ENCODE data around the gene GSS. TPM values are rescaled to one million over a fixed set of nuclear protein-coding genes. Genes with fewer than 3 reads are reported as not detected.

GSS gene
- 100 to 1,000 TPM; 125 to 364 (median 129) TPM for total RNA-seq

GRCh38 chr20:34955231-34956040 is at the start of gene GSS, which contains the start of gene MYH7B:
Gene GSS (minus strand): TSS chr20:34955806. CDS start chr20:34951852, 3,954 bp downstream.
Gene MYH7B (plus strand): TSS chr20:34955868. CDS start chr20:34978006, 22,138 bp downstream.
- Histone ChIP-seq H3K4me3 (peak within 1 kb of the TSS; percentile 42 to 79 (median 63)), H3K36me3 (peaks cover 0 to 4% (median 0%) of the 10 kb centered on the region in 4 donors), H3K27ac (peak within 1 kb of the TSS; percentile 86 to 91 (median 90)), H3K4me1 (peaks cover 11 to 42% (median 14%) of the 10 kb centered on the region in 4 donors), H3K9me3 (no peaks in the 10 kb centered on the region), H3K27me3 (no peaks in the 10 kb centered on the region)
- DNase-seq, result peak; percentile 99
- WGBS, 2 donors (ENCODE audit: low coverage in 1 of 2), result 1% methylated on average over 60 of the region's 62 CpGs; no CpG with 5 or more reads in 1 of the 2 donors
- intact Hi-C loops (cut with DNase I; ENCODE audit: low total_unique reads) (loop anchor here (5.0 kb wide), 1 partner anchor 83 kb away; the partner anchor contains the start of gene GGT7), in situ Hi-C loops (cut with MboI; ENCODE audit: low pct_ligation_motif_present in 1 of 4, low pct_unique_long_range_greater_than_20kb in 1 of 4, low sequenced_read_pairs in 3 of 4) (loop anchor here in 3 of 4 donors (5.0 kb wide), 1 partner anchor 83 kb away; the partner anchor contains the start of gene GGT7 (in 3 of the 3))
- TF ChIP-seq CTCF (IDR thresholded peaks at IDR 0.05), result peak; percentile 35 to 84 (median 44)
- TF ChIP-seq POLR2A (IDR thresholded peaks at IDR 0.05), result peak; percentile 84
- no peak for TF ChIP-seq EP300 (IDR thresholded peaks at IDR 0.05; ENCODE audit: low read depth)
- peak; percentile 91 to 95 (median 93) for TF ChIP-seq POLR2AphosphoS5 (IDR thresholded peaks at IDR 0.05)

- TF ChIP-seq POLR2A (IDR thresholded peaks at IDR 0.05), result no peak
- no peak for TF ChIP-seq CTCF (IDR thresholded peaks at IDR 0.05)
- TF ChIP-seq POLR2AphosphoS5 (IDR thresholded peaks at IDR 0.05), result no peak
- TF ChIP-seq EP300 (IDR thresholded peaks at IDR 0.05; ENCODE audit: low read depth), result no peak
- H3K27ac ChIP-seq, result no peak overlapping the region
- no peaks in the 10 kb centered on the region for H3K4me1 ChIP-seq
- 95 to 100% methylated on average over 4 to 20 of the region's 20 CpGs for WGBS, 2 donors (ENCODE audit: low coverage in 1 of 2)
- H3K4me3 ChIP-seq, result no peak overlapping the region
- H3K36me3 ChIP-seq, result peaks cover 0 to 83% (median 37%) of the 10 kb centered on the region in 4 donors
- no peaks in the 10 kb centered on the region for H3K27me3 ChIP-seq
- H3K9me3 ChIP-seq, result no peaks in the 10 kb centered on the region
- intact Hi-C loops (cut with DNase I; ENCODE audit: low total_unique reads), result no loop called here
- in situ Hi-C loops (cut with MboI; ENCODE audit: low pct_ligation_motif_present in 1 of 4, low pct_unique_long_range_greater_than_20kb in 1 of 4, low sequenced_read_pairs in 3 of 4), result no loop called here
- peak; percentile 4 for DNase-seq
Observed at GRCh38 chr20:35004749-35005462, 49.3 kb upstream of the GSS start.

GRCh38 chr20:35004051-35004725 is 48.6 kb upstream of the GSS start:
- WGBS, 2 donors (ENCODE audit: low coverage in 1 of 2), result 91% methylated on average over 18 of the region's 18 CpGs; no CpG with 5 or more reads in 1 of the 2 donors
- no peaks in the 10 kb centered on the region for H3K27me3 ChIP-seq
- DNase-seq, result peak; percentile 3
- no peak overlapping the region for H3K27ac ChIP-seq
- no peaks in the 10 kb centered on the region for H3K4me1 ChIP-seq
- no peak for TF ChIP-seq POLR2AphosphoS5 (IDR thresholded peaks at IDR 0.05)
- TF ChIP-seq POLR2A (IDR thresholded peaks at IDR 0.05), result no peak
- no peak for TF ChIP-seq EP300 (IDR thresholded peaks at IDR 0.05; ENCODE audit: low read depth)
- TF ChIP-seq CTCF (IDR thresholded peaks at IDR 0.05), result no peak
- in situ Hi-C loops (cut with MboI; ENCODE audit: low pct_ligation_motif_present in 1 of 4, low pct_unique_long_range_greater_than_20kb in 1 of 4, low sequenced_read_pairs in 3 of 4) (no loop called here), intact Hi-C loops (cut with DNase I; ENCODE audit: low total_unique reads) (no loop called here)
- H3K36me3 ChIP-seq, result peaks cover 0 to 76% (median 30%) of the 10 kb centered on the region in 4 donors
- H3K9me3 ChIP-seq, result no peaks in the 10 kb centered on the region
- H3K4me3 ChIP-seq, result no peak overlapping the region

All from transverse colon (tissue), 4 donors.